SIG-M5 treated with dmso at 0.1 percent for 504 hours (cell line): Measurements from ENCODE around the gene PREP.
A peak's percentile ranks its signal among the peaks of the same experiment; 100 is the strongest.
"Not testable (repeated sequence)": the region's sequence is repeated elsewhere in the genome, so short reads cannot be mapped to it uniquely, and the experiment has no call there.

Source experiments
- DNase-seq: peaks from one replicate; lab custom pipeline; 2025; ENCODE audit not compliant: unreplicated experiment; lab: John Stamatoyannopoulos, UW

The PREP gene

DNA sequence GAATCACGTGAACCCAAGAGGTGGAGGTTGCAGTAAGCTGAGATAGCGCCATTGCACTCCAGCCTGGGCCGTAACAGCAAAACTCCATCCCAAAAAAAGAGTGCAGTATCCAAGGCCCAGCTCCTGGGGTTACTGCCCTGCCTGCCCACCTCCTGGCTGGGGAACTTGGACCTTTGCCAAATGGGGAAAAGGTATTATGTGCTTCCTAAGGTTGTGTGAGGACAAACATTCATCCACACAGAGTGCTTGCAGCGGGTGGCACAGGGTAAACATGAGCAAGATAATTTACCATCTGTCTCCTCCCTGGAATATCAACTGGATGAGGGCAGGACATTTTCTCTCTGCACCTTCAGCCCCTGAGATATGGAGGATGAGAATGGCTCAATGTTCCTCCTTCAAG, 128.2 kb downstream of the PREP start:
- DNase-seq, result no peak

DNA sequence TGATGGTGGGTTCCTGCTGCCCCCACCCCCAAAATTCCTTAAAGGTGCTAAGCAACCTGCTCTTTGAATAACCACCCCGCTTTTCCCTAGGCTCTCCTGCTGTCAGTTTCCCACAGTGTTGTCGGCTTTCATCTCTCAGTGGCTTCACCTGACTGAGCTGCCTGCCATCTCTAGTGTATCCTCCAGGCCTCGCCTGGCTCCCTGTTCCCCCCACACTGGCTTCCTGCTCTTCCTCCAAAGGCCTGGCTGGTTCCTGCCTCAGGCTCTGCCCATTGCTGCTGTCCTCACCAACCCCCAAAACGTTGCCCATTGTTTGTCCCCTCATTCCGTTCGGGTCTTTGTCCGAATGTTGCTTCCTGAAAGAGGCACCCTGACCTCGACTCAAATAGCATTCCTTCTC, 129.3 kb downstream of the PREP start:
- DNase-seq, result no peak

DNA sequence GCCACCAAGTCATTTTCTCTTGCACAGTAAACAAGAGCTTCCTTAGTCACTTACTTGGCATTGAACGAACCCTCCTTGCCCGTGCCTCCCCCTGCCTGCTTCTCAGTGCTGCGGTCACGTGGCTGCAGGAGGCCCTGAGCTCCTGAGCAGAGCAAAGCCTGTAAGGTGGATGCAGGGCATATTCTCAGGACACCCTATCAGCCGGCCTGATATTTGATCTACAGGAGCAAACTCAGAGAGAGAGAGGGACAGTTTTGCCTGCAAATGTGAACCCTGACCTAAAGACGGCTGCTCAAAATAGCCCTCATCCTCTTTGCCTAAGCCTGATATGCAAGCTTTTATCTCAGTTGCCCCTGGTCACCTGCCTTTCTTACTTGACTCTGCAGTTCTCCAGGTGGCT, 130.1 kb downstream of the PREP start:
- no peak for DNase-seq

DNA sequence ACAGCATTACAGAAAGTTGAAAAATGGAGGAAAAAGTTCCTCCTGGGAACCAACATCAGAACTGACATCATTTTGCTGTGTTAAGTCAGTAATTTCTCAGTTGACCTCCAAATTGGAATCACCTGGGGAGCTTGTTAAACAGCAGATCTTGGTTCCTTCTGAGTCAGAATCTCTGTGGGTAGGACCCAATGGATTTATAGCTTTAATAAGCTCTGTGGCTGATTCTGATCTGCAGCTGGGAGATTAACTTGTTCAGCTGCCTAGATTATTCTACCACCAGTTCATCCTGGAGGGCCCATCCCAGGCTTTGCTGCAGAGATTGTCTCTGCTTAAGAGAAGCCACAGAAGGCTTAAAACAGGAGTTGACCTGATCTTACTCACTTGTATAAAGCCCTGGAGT, 132.4 kb downstream of the PREP start:
- no peak for DNase-seq

DNA sequence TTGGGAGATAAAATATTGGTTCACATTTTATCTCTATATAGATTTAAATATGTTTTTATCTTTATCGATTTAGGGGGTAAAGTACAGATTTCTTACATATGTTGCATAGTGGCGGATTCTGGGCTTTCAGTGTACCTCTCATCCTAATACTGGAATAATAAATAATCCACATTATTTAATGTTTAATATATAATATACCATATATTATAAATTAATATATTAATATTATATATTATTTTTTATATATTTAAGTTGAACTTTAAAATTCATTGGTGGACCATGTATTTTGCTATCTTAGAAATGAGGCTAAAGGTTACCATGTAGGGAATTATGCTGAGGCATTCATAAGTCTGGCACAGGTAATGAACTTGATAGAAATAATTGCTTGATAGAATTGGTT, 133.5 kb downstream of the PREP start:
- no peak for DNase-seq

DNA sequence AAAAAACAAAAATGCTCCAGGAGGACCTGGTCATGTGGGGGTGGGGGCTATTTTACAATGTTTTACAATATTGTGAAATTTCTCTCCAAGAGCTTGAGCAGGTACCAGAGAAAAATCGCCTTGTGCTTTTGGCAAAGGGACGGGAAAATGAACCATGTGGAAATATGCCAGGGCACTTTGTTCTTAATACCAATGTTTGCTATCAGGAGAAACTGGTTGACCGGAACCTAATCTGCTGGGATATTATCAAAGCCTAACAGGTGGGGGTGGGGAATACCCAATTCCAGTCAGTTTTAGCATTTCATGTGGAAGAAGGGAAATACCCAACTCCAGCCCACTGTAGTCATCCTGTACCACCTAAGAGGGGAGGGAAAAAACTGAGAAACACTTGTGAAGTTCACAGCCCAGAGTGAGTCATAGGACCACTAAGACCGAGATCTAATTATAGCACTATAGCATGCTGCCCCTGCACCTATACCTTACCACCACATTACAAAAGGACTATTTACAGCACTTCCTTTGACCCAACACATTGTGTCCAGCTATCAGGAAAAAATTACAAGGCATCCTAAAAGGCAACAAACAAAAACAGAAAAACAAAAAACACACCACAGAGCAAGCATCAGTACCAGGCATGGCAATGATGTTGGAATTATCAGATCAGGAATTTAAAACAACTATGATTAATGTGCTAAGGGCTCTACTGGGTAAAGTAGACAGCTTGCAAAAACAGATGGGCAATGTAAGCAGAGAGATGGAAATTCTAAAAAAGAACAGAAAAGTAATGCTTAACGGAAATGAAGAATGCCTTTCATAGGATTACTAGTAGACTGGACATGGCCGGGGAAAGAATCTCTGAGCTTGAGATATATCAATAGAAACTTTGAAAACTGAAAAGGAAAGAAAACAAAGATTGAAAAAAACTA, 138.9 kb downstream of the PREP start:
- DNase-seq, result no peak

DNA sequence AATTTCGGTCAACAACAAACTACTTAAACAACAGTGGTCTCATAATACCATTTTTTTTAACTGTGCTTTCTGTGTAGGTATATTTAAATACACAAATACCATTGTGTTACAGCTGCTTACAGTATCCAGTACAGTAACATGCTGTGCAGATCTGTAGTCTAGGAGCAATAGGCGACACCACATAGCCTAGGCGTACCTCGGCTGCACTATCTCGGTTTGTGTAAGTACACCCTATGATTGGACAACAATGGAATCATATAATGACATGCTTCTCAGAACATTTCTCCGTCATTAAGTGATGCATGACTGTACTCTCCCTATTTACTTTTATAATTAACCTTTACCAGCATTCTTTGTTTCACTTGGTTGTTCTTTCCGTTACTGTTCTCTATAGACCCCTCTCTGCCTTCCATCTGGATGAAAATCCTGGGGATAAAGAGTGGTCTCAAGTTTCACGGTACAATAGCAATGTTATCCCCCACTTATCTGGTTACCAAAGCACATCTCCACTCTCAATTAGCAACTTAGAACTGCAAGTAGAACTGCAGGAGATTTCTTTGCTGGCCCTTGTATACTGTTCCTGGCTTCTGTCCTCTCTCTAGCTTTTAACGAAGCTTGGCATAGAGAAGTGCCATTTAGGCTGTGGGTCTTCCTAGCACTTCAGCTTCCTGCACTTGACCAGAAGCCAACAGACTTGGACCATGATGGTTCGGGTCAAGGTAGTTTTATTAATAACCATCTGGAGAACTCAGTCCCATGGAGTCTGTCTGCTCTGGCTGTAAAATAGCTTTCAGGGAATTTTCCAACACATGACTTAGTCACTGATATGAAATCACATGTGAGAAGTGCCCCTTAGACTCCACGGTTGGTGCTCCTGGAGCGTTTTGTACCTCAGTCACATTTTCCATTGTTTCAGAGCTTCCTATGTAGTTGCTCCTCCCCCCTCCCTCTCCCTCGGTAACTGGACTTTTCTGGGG, 142.7 kb downstream of the PREP start:
- DNase-seq, result no peak

DNA sequence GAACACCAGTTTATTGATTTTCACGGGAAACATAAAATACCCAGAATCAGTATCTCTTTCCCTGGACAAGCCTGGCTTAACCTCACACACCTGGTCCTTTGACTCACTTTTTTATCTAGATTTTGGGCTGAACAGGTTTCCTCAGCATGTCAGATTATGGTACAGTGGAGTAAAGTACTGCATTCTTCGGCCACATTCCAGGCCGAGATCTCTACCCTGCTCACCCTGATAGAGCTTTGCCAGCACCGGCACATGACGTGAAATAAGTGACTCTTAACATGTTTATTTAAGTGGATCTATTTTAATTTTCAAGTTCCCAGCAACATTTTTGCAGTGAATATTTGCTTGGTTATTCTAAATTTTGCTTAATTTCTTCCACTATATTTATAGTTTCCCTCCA, 144.1 kb downstream of the PREP start:
- no peak for DNase-seq

DNA sequence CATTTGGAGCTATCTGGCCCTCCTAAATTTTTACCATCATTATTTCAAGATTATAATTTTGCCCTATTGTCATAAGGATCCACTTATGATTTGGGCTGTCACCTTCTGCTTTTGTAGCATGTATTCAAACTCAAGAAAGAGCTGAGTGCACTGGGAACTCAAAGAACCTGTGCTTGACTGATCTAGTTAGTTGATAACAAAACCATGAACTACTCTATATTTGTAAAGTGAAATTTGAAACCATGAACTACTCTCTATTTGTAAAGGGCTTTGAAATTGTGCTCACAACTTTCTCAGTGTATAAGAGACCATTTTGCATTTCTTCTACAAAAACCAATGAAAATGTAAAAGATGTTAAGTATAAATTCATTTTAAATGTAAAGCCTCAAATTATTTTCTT, 145.5 kb downstream of the PREP start:
- DNase-seq, result peak; percentile 4

DNA sequence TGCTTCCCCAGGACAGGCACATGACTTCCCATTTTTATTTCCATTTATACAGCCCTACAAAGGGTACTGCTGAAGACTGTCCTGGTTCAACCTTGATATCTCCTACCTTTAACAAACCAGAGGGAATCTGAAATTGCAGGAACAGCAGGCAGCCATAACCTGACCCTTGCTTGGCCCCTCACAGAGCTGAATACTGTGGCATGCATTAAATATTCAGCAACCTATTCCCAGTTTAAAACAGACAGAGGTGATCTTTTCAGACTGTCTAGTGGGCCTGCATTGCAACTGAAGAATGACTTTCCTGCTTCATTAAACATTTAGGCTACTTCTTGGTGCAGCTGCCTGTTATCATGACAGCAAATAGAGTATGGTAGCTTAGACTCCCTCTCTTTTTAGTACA, 146.3 kb downstream of the PREP start:
- no peak for DNase-seq

DNA sequence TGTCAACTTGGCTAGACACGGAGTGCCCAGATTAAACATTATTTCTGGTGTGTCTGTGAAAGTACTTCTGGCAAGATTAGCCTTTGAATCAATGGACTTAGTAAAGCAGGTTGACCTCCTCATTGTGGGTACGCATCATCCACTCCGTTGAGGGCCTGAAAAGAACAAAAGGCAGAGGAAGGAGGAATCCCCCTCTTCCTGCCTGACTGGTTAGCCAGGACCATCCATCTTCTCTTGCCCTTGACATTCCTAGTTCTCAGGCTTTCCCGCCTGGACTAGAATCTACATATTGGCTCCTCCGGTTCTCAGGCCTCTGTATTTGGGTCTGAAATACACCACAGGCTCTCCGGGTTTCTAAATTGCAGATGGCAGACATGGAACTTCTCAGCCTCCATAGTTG, 149.1 kb downstream of the PREP start:
- no peak for DNase-seq

DNA sequence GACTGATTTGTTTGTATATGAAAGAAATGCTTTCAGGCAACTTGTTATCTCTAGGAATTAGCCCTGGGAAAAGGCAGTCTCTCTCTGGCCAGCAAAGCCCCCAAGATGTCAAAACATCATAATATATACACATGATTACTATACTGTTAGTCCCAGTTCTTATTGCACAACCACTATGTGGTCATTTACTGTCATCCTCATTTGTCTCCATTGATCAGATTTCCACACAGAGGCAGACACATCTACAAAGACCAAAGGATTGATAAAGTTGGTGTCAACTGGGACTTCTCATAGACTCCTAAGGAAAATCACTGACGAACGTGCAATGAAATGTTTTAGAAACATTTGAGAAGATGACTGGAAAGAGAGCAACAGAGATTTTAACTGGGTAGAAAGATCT, 151.2 kb downstream of the PREP start:
- no peak for DNase-seq

DNA sequence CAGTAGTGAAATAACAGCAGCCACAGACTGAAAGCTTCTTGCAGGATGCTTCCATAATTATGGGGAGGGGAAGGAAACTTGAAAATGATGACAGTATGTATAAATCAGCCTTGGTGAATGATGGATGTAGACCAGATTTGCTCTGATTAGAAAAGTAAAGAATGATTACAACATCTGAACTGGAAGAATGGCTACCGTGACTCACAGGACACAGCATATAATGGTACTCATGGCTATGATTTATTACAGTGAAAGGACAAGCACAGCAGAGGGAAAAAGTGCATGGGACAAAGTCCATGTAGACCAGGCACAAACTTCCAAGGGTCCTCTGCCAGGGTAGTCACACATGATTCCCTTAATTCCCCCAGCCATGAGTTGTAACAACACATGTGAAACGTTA, 152.3 kb downstream of the PREP start:
- DNase-seq, result no peak

DNA sequence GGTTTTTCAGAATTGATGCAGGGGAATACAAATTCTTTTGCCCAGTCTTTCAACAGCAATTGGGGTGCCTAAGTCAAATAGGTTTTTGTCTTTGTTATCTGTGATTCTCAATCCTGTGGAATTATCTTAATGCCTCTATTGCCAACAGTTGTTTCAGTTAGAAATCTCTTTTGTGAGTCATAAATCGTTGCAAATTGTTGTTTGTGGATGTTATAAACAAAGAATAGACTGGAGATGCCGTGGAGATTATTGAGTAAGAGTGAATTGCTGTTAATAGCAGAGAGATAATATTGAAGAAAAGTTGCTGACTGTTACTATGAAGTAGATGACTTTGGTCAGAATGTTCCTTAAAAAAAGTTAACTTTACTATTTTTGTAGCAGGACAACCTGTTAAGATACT, 159.4 kb downstream of the PREP start:
- DNase-seq, result no peak

DNA sequence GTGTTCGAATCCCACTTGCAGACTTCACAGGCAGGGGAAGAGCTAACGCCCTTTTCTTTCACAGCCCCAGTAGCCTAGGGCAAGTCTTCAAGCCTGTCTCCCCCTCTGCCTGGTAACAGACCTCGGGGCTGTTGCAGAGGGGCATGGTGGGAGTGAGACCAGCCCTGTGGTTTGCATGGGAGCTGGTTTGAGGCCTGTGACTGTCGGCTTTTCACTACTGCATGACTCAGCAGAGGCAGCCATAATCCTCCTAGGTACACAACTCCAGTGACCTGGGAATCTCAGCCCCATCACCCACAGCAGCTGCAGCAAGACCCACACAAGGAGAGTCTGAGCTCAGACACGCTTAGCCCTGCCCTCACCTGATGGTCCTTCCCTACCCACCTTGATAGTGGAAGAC, 167.7 kb downstream of the PREP start:
- no peak for DNase-seq

DNA sequence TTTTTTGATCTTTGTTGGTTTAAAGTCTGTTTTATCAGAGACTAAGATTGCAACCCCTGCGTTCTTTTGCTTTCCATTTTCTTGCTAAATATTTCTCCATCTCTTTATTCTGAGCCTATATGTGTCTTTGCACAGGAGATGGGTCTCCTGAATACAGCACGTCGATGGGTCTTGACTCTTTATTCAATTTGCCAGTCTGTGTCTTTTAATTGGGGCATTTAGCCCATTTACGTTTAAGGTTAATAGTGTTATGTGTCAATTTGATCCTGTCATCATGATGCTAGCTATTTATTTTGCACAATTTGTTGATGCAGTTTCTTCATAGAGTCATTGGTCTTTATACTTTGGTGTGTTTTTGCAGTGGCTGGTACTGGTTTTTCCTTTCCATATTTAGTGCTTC, 171.1 kb downstream of the PREP start:
- not testable (repeated sequence) for DNase-seq
